SHP77 treated with DMSO at 0.1 percent for 48 hours (cell line): ENCODE data around the gene OR4Q2.
"Not testable (repeated sequence)": the region's sequence is repeated elsewhere in the genome, so short reads cannot be mapped to it uniquely, and the experiment has no call there.

Experiments used
- DNase-seq: peaks from one replicate; lab custom pipeline; 2025; lab: John Stamatoyannopoulos, UW

The OR4Q2 gene

GRCh38 chr14:20001863-20002262 lies at the start of gene OR4Q2:
OR4Q2 (plus strand) TSS chr14:20002163.
- no peak for DNase-seq

GRCh38 chr14:19969735-19970134 lies 32.2 kb upstream of the OR4Q2 start:
- not testable (repeated sequence) for DNase-seq

- no peak for DNase-seq
Observed at GRCh38 chr14:19974844-19975243, 27.1 kb upstream of the OR4Q2 start.

- DNase-seq: no peak
Observed at GRCh38 chr14:19975291-19975690, 26.7 kb upstream of the OR4Q2 start, which contains the start of gene OR4K15. OR4K15 (plus strand) TSS chr14:19975591; CDS start chr14:19975591, 0 bp downstream.

GRCh38 chr14:19993438-19993837 lies 8.5 kb upstream of the OR4Q2 start:
- no peak for DNase-seq

GRCh38 chr14:20002319-20002718 lies 356 bp downstream of the OR4Q2 start:
- DNase-seq: no peak

- no peak for DNase-seq
Observed at GRCh38 chr14:20008156-20008555, 6.2 kb downstream of the OR4Q2 start.

GRCh38 chr14:20019257-20019865 lies 17.4 kb downstream of the OR4Q2 start, which contains the start of gene OR4K14:
OR4K14 (minus strand) TSS chr14:20019307; CDS start chr14:20015193, 4,114 bp downstream.
- DNase-seq: no peak

GRCh38 chr14:20031058-20031457 lies 29.1 kb downstream of the OR4Q2 start:
- no peak for DNase-seq

- no peak for DNase-seq
Observed at GRCh38 chr14:20035449-20035848, 33.5 kb downstream of the OR4Q2 start.

GRCh38 chr14:20035938-20036337 lies 34.0 kb downstream of the OR4Q2 start, which contains the start of gene OR4K13:
OR4K13 (minus strand) TSS chr14:20036038; CDS start chr14:20034758, 1,280 bp downstream.
- no peak for DNase-seq

GRCh38 chr14:20044243-20044642 lies 42.3 kb downstream of the OR4Q2 start:
- DNase-seq: no peak

- DNase-seq: no peak
Observed at GRCh38 chr14:20048202-20048601, 46.2 kb downstream of the OR4Q2 start.
